Ishikawa (cell line): ENCODE measurements around the gene OSBPL1A.

ENCODE experiments used
- CEBPB ChIP-seq: IDR thresholded peaks from 2 replicates; pipeline ENCODE4 v1.6.1; 2012
- CREB1 ChIP-seq: IDR thresholded peaks from 2 replicates; pipeline ENCODE4 v1.6.1; 2012; ENCODE audit warnings: low read depth
- EGR1 ChIP-seq: IDR thresholded peaks from 2 replicates; pipeline ENCODE4 v1.6.1; 2012
- EP300 ChIP-seq: IDR thresholded peaks from 2 replicates; pipeline ENCODE4 v1.6.1; 2012; ENCODE audit warnings: borderline replicate concordance
- FOXM1 ChIP-seq: IDR thresholded peaks from 2 replicates; pipeline ENCODE4 v1.6.1; 2012; ENCODE audit warnings: low read depth, borderline replicate concordance
- NFIC ChIP-seq: IDR thresholded peaks from 2 replicates; pipeline ENCODE4 v1.6.1; 2012
- RAD21 ChIP-seq: IDR thresholded peaks from 2 replicates; pipeline ENCODE4 v1.6.1; 2012; ENCODE audit warnings: low read depth
- REST ChIP-seq: IDR thresholded peaks from 2 replicates; pipeline ENCODE4 v1.6.1; 2012; ENCODE audit warnings: low read depth, mild to moderate bottlenecking
- TAF1 ChIP-seq: IDR thresholded peaks from 2 replicates; pipeline ENCODE4 v1.6.1; 2012; ENCODE audit warnings: low read depth, mild to moderate bottlenecking
- TCF12 ChIP-seq: IDR thresholded peaks from 2 replicates; pipeline ENCODE4 v1.6.1; 2012; ENCODE audit warnings: low read depth
- TEAD4 ChIP-seq: IDR thresholded peaks from 2 replicates; pipeline ENCODE4 v1.6.1; 2012
- USF1 ChIP-seq: IDR thresholded peaks from 2 replicates; pipeline ENCODE4 v1.6.1; 2012
- YY1 ChIP-seq: IDR thresholded peaks from 2 replicates; pipeline ENCODE4 v1.6.1; 2012; ENCODE audit warnings: low read depth
- ZBTB7A ChIP-seq: IDR thresholded peaks from 2 replicates; pipeline ENCODE4 v1.6.1; 2012; ENCODE audit warnings: low read depth
- TF ChIP-seq, protein P1 (sequence below): IDR thresholded peaks from 2 replicates; pipeline ENCODE4 v1.6.1; 2012

The OSBPL1A gene

GRCh38 chr18:24201699-24202687, 195.6 kb downstream of the OSBPL1A start:
- TF ChIP-seq TCF12 (no peak), NFIC (no peak), TEAD4 (no peak), RAD21 (no peak), EGR1 (no peak), EP300 (no peak), CEBPB (no peak), CREB1 (no peak)
- TF ChIP-seq, protein P1, sequence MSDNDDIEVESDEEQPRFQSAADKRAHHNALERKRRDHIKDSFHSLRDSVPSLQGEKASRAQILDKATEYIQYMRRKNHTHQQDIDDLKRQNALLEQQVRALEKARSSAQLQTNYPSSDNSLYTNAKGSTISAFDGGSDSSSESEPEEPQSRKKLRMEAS, result no peak

DNA sequence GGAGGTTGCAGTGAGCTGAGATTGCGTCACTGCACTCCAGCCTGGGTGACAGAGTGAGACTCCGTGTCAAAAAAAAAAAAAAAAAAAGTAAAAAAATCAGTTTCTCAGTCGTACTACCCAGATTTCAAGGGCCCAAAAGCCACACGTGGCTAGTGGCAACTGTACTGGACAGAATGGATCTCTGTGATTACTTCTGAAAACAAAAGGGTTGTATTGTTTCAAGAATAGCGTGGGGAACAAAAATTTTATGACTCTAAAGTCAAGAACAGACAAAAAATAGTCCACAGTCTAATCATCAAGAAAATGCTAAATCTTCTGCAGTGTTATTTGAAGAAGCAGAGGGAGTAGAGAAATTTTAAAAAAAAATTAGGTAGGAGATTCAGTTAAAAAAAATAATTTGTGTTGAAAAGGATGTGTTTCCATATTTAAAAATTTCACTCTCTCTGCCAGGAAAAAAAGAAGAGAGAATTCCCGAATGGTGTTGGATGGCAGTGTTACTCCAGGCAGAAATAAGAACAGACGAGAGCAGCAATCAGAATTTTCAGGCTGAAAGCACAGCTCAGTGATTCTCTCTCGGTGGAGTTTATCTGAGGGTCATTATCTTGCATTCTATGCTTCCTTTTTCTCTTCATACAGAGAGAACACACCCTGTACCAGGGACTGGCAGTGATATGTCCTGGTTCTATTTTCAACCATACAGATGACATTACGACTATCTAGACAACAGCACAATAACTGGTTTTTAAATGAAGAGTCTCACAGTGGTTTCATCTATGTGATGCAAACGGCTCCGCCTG, 196.9 kb downstream of the OSBPL1A start:
- TF ChIP-seq, protein P1, result no peak
- TF ChIP-seq TCF12, result no peak

GRCh38 chr18:24199372-24199962, 198.2 kb downstream of the OSBPL1A start:
- TF ChIP-seq RAD21 (no peak), ZBTB7A (no peak), TAF1 (no peak), FOXM1 (no peak), CEBPB (no peak), EGR1 (no peak), REST (no peak), EP300 (no peak), TCF12 (no peak), TEAD4 (no peak), CREB1 (no peak), NFIC (no peak), YY1 (no peak), USF1 (no peak)
- TF ChIP-seq, protein P1, result no peak

DNA sequence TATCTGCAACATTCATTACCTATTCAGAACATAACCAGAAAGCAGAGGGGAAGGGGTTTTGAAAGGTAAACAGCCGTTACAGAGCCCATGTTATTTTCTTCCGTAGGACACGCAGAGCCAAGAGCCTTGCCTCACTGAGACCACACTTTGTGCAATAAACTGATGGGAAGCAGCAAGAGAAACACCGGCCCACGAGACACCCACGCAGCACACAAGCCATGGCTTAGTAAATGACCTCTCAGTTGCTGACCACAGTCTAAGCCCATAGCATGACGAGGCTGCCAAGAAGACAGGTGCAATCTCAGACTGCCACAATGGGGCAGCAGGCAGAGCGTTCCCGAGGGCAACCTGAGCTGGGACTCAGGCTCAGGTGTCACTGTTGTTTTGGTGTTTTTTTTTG, 199.2 kb downstream of the OSBPL1A start:
- TF ChIP-seq EGR1, result no peak
- TF ChIP-seq USF1, result no peak

DNA sequence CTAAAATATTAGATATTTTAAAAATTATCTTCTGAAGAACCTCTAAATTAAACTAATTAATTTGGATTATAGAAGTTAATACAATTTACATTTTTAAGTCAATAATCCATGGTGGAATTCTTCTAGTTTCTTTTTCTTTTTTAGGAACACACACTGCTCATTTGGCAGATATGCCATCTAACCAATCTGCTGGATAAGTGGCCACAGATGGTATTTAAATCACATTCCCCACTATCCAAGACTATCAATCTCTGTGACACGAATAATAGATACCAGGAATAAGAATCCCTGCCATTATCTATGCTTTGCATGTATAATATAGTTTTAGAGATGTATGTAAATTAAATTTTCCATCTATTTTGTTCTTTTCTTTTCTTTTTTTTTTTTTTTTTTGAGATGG, 200.2 kb downstream of the OSBPL1A start:
- TF ChIP-seq CEBPB (no peak), CREB1 (no peak), YY1 (no peak), FOXM1 (no peak)
- TF ChIP-seq, protein P1, result no peak

GRCh38 chr18:24196764-24197163, 200.9 kb downstream of the OSBPL1A start:
- no peak for TF ChIP-seq NFIC
- TF ChIP-seq CEBPB, result no peak
- TF ChIP-seq ZBTB7A, result no peak
- TF ChIP-seq TAF1, result no peak
- TF ChIP-seq YY1, result no peak
- TF ChIP-seq TEAD4, result no peak
- no peak for TF ChIP-seq USF1
- TF ChIP-seq EP300, result no peak
- TF ChIP-seq TCF12, result no peak
- no peak for TF ChIP-seq FOXM1
- TF ChIP-seq RAD21, result no peak
- TF ChIP-seq REST, result no peak
- TF ChIP-seq, protein P1, result no peak
- TF ChIP-seq EGR1, result no peak
- TF ChIP-seq CREB1, result no peak
